Activated CD8-positive, alpha-beta memory T cell treated with anti-CD3 and anti-CD28 coated beads for 48 hours (primary cell): ENCODE measurements around the gene CACNA1I.

Experiments
- DNase-seq, 3 experiments: peaks; one replicate each; pipeline ENCODE4 v3.0.0-alpha.2; 2020; ENCODE audit warnings: low read depth in 2 of 3, low spot score in 2 of 3

Gene CACNA1I

DNA sequence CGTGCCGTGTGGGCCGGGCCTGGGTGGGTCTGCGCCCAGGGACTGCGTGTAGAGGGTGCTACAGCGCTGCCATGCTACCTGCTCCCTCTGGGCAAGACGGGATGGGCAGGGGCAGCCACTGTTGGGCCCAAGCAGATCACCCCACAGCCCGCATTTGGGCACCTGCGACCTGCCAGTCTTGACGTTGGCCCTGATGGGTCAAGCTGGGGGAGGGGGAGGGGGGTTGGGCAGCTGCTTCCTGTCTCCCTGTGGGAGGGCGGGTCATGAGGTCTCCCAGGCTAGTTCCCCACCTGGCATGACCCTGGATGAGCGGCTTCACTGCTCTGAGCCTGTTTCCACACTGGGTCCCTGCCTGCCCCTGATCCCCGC is 35.2 kb upstream of the CACNA1I start:
- no peak for DNase-seq

DNA sequence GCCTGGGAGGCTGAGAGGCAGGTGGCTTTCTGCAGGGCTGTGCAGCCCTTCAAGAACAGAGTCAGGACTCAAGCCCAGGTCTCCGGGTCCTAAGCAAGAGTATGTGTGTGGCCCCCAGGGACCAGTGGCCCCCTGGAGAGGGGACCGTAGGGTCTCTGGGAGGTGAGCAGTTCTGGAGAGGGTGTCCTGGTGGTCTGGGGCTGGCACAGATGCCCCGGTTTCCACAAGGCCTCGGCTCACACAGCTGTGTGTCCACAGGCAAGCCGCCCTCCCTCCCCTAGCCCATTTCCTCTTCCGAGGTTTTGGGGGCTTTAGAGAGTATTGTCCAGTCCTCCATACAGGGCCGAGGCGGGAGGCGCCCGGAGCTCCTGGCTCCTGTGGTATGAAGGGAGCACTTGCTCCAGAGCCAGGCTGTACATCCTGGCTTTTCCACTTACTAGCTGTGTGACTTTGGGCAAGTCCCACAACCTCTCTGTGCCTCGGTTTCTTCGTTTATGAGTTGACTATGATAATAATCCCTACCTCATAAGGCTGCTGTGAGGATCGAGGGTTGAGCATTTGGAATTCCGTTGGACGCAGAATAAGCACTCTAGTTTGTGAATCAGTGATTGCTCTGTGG is 34.6 kb upstream of the CACNA1I start:
- DNase-seq, result no peak

DNA sequence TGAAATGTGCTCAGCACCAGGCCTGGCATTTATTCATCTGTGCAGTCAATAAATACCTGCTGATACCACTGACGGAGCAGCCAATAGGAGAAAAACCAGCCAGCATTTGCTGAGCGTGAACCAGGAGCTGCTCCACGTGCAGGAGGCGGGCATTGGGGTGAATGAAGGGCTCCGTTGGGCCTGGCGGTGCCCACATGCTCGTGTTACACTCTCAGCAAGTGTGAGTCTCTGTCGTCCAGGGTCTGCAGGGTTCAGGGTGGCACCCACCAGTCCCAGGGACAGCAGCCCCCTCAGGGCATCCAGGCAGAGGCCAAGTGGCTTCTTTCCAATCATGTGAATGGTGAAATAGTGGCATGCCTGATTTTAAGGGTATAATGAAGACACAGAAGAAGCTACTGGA is 33.8 kb upstream of the CACNA1I start:
- DNase-seq, result no peak

DNA sequence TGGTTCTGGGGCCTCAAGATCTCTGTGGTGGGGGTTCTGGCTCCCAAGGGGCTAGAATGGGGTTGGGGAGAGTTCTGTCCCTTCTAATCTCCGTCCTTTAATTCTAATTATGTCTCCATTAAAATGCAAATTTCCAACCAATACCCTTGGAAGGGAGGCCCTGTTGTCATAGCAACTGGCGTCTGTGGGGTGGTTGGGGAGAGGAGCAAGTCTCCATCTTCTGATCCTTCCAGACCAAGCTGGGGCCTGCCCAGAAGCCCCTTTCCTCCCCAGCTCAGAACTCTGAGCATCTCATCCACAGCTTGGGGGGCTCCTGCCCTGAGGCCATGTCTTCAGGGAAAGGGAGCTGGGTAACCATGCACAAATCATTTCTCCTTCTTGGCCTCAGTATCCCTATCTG is 32.6 kb upstream of the CACNA1I start:
- no peak for DNase-seq

DNA sequence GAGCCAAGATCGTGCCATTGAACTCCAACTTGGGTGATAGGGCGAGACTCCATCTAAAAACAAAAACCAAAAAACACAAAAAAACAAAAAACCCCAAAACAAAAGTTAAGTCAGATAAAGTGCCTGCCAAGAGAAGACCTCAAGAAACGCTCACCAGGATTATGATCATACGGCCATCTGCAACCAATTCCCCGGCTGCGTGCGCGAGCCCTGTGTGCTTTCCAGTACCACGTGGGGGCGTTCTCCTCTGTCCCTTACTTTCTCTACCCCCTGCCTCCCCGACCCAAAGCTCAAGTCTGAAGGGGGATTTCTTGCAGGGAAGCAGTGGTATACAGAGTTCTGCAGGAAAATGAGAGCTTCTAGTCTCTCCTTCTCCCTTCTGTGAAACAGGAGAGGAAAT is 27.5 kb upstream of the CACNA1I start:
- DNase-seq, result no peak

DNA sequence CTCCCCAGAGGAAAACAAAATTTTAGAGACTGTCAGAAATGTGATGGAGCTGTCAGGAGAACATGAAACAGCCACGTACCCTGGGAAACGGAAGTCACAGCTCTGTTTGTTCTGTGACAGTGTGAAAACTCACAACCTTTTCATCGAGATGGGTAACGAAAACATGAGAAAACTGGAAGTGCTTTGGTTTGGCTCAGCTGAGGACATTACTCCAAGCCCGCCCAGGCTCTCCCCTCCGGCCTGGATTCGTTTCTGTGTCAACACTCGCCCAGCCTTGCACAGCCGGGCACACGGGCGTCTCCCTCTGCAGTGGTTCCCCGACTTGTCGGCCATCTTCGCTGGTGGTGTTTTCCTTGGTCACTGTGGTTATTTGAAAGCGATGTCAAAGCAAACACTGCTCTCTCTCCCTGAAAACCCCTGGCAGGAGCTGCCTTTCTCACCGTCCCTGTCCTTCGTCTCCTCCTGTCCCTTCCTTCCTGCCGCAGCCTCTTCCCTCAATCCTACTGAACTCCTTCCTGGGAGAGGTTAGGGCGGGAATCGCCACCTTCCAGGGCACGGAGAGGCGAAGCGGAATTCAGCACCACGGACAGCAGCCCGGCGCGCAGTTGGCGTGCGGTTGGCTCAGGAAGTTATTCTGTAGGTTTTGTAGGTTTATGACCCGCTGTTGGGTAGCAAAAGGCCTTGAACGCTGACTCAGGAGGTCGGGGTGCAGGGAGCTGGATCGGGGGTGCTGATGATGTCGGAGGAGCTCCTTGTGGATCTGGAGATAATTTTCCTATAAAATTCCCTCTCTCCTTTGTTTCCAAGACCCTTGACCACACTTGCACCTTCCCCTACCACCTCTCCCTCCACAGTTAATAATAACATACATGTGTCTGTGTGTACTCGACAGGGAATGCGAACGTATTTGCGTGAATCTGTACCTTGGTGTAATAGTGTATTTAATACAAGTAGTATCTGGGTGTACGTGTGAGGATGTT is 24.9 kb upstream of the CACNA1I start:
- DNase-seq, result peak in 1 of 3 experiments; percentile 69

DNA sequence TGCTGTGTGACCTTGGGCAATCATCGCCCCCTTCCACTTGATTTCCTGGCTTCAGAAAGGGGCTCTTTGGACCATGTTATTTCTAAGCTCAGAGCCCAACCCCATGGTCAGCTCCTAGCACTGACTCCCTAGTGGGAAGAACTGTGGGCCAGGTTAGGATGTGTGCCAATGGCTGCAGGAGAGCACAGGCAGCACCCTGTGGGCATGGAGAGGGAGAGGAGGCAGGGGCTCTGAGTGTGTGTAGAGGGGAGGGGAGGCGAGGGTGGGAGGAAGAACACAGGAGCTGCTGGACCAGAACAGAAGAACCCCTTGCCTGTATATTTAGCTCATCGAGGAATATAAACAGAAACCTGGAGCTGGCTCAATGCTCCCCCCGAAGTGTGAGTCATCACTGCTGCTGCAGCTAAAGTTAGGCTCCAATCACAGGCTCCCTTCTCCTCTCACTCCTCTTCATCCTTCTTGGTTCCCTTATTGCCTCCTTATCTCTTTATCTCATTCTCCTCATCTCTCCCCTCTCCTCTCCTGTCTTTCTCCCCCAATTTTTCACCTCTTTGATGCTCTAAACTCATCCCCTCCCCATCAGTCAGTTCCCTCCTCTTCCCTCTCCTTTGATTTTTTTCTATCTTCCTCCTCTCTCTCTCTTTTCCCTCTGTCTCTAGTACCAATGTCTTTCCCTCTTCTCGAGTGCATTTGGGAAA is 23.5 kb upstream of the CACNA1I start:
- DNase-seq, result no peak

DNA sequence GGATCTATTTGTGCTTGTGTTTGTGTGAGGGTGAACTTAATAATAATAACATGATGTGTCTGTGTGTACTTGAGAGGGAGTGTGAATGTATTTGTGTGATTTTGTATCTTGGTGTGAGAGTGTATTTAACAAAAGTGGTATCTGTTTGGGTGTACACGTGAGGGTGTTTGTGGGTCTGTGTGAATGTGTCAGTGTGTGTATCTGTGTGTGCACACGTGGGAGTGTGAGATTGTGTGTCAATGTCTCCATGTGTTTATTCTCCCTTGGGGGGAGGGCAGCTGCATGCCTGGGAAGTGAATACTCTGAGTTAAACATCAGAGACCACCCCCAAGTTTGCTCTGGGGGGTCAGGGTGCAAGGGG is 23.0 kb upstream of the CACNA1I start:
- no peak for DNase-seq

DNA sequence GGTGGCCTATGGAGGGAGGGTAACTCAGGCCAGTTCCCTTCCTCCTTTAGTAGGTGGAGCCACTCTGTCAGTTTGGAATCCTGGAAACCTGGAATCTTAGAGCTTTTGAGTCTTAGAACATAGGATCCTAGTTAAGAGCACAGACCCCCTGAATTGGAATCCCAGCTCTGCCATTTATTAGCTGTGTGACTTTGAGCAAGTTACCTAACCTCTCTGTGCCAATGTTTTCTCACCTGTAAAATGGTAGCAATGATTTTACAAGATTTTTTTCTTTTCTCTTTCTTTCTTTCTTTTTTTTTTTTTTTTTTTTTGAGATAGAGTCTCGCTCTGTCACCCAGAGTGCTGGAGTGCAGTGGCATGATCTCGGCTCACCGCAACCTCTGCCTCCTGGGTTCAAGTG is 17.1 kb upstream of the CACNA1I start:
- no peak for DNase-seq

DNA sequence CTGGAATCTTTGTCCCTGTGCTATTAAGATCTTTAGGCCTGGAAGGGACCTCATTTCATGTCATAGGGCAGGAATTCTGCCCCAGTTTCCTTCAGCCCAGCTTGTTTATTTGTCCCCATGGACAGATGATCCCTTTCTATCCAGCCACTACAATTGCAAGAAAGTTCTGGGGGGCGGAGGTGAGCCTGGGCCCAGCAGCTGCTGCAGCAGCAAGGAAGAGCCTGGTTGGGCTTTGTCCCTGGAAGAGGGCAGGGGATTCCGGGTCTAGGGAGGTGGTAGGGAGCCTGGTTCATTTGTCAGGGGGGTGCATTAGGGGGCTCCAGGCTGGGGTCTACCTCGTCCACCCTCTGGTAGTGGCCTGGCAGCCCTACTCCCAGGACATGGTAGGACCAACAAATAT is 16.4 kb upstream of the CACNA1I start:
- no peak for DNase-seq

DNA sequence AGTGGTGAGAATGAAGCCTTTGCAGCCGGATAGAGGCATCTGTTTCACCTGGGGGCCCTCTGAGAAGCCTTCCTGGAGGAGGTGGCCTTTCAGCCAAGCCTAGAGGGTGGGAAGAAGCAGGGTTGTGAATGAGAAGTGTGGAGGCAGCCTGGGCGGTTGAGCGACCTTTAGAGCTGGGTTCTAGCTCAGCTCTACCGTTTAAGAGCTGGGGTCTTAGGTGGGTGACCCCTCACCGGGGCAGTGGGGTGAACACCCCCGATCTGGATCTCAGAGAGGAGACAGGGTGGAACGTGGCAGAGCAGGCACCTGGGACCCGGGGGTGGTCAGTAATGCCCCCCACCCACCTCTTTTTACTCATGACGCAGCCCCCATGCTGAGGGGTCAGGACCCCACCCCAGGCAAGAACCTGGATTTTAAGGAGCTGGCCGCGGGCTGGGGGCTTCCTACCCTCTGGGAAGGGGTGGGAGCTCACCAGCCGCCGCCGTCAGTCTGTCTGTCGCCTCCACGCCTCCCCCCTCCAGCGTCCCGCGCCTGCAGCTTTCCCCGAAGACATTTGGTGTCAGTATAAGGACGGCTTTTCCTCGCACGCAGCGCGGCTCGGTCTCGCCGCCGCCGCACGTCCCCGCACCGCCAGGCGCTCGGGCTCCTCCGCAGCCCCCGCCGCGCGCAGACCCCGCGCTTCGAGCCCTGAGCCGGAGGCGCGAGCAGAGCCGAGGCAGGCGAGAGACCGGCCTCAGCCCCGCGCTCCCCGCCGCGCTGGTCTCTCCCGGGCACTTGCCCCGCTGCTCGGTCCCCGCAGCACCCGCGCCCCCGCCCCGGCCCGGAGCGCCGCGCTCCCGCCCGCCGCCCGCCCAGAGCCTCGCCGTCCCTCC is 13.3 kb upstream of the CACNA1I start:
- DNase-seq, result no peak

DNA sequence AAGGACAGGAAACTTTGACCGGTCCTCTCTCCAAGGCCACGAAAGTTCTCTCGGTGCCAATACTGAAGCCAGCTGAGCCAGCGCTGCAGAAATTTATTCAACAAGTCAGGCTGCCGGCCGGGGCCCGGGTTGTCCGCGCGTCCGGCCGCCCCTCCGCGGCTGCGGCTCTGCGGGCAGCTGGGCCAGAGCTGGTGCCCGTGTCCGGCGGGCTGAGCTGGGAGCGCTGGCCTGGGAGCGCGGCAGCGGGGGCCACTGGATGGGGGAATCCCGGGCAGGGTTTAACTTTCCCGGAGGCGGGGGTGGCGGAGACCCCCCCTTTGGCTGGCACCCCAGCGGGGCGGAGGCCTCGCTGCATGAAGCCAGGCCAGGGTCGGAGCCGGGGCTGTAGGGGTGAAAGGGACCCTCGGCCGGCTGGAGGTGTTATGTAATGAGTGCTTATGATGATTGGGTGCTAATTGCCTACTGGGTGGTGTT is 12.3 kb upstream of the CACNA1I start:
- no peak for DNase-seq

DNA sequence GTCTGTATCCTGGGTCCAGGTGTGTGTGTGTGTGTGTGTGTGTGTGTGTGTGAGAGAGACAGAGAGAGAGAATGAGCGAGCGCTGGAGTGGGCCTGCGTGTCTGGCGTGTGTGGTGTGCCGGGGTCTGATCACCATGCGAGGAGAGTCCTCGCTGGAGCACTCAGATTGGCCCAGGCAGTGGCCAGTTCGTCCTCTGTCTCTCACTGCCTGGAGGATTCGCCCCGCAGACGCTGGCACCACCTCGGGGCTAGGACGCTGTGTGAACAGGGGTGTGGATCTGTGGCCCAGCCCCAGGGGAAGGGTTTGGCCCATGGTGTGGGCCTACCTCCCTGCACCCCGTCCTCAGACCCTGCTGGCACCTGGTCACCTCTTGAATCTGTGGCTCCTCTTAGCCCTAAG is 11.6 kb upstream of the CACNA1I start:
- no peak for DNase-seq

DNA sequence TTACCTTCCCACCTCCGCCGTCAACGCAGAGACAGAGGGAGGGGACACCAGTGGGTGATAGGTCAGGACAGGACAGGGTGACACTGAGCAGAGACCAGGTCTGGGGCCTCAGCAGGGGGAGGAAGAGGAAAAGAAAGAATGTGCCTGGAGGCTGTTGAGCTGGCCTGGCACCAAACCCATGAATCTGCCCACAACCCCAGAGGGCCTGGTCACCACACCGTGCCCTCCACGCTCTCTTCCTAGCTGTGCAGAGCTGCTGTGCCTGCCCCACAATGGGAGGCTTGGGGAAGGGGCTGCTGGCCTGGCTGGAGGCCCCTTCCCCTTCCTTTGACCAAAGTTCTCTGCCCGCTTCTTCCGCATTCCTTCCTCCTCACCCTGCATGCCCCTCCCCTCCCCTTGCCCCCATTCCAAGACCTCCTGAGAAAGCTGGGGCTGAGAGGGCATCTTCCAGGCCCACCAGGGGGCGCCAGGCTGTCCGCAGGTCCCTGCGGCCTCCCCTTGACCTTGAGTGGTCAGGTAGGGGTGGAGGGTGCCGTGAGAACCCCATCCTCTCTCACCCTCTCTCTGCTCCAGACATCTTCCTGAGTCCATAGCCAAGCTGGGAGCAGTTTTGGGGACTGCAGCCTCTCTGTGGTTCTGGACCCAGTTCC is 11.0 kb upstream of the CACNA1I start:
- DNase-seq, result no peak

DNA sequence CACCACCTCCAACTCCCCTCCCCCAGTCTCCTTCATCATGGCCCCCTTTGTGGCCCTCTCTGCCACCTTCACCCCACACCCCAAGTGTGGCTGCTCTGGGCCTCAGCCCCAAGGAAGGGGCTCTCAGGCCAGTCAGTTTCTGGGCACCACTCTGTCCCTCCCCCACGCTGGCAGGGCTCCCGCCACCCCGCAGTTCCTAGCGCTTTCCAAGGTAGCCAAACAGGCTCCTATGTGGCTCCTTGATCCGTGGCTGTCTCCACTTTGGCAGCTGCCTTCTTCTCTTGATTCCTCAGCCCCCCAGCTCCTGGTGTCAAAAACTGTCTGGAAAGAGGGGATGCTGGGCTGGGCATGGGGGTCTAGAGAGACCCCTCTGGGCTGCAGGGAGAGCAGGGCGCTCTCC is 10.4 kb upstream of the CACNA1I start:
- no peak for DNase-seq

DNA sequence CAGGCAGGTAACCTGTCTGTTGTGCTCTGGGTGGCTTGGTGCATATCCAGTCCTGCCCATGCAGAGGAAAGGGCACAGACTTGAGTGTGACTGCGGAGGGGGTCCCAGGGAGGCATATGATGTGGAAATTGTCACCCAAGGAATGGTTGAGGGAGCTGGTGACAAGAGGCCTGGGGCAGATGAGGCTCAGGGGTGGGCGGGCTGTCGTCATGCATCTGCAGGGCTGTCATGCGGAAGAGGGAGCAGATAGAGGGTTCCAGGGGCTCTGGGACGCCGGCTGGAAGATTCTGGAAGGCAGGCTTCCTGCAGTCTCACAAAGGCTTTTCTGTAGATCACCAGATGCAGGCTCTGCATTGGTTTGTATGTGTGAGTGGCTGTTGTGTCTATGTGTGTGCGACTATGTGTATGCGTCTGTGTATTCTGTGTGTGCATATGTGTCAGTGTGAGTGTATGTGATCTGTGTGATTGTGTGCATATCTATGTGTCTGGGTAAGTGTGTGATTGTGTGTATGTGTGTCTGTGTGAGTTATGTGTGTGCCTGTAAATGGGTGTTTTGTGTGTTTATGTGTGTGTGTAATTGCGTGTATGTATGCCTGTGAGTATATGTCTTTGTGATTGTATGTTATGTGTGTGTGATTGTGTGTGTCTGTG is 7.6 kb upstream of the CACNA1I start:
- no peak for DNase-seq

DNA sequence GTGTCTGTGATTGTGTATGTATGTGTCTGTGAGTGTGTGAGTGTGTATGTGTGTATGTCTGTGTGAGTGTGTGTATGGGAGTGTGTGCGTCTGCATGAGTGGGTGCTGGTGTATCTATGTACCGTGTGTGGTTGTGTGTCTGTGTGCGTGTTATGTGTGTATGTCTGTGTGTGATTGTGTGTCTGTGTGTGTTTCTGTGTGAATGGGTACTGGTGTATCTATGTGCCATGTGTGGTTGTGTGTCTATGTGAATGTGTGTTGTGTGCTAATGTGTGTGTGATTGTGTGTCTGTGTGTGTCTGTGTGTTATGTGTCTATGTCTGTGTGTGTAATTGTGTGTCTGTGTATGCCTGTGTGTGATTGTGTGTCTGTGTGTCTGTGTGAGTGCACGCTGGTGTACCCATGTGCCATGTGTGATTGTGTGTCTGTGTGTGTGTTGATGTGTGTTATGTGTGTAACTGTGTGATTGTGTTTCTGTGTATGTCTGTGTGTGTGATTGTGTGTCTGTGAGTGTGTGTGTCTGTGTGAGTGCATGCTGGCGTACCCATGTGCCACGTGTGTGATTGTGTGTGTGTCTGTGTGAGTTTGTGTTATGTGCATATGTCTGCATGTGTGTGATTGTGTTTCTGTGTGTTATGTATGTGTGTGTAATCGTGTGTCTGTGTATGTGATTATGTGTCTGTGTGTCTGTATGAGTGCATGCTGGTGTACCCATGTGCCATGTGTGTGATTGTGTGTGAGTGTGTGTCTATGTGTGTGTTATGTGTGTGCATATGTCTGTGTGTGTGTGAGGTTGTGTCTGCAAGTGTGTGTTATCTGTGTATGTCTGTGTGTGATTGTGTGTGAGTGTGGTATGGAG is 6.8 kb upstream of the CACNA1I start:
- DNase-seq, result no peak

DNA sequence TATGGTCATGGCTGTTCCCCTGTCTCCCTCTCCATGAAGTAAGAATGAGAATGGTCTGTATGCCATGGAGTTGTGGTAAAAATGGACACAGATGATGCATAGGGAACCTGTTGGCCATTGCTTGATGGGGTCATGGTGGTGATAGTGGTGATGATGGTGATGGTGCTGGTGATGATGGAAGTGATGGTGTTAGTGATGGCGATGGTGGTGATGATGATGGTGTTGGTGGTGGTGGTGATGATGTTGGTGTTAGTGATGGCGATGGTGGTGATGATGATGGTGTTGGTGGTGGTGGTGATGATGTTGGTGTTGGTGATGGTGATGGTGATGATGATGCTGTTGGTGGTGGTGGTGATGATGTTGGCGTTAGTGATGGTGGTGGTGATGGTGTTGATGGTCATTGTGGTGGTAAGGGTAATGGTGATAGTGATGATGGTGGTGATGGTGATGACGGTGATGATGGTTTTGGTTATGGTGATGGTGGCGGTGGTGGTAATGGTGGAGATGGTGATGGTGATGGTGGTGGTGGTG is 5.1 kb upstream of the CACNA1I start:
- no peak for DNase-seq
